Skeletal muscle satellite cell (primary cell): Measurements from ENCODE around the gene ZNF561. TPM values are rescaled to one million over a fixed set of nuclear protein-coding genes. Genes with fewer than 3 reads are reported as not detected.
A peak's percentile ranks its signal among the peaks of the same experiment; 100 is the strongest.
"Not testable (repeated sequence)": the region's sequence is repeated elsewhere in the genome, so short reads cannot be mapped to it uniquely, and the experiment has no call there.

ENCODE experiments used
- H3K27me3 ChIP-seq: 2 replicates; pipeline ENCODE4 v1.7.0; 2013; ENCODE audit warnings: low read length; ENCODE audit not compliant: control insufficient read depth, insufficient read depth
- H3K36me3 ChIP-seq: 2 replicates; pipeline ENCODE4 v1.7.0; 2013; ENCODE audit warnings: mild to moderate bottlenecking, control low read depth, low read length; ENCODE audit not compliant: insufficient read depth
- H3K4me1 ChIP-seq: 2 replicates; pipeline ENCODE4 v1.7.0; 2013; ENCODE audit warnings: low read length; ENCODE audit not compliant: control insufficient read depth, insufficient read depth
- H3K4me2 ChIP-seq: 2 replicates; pipeline ENCODE4 v1.7.0; 2013; ENCODE audit warnings: mild to moderate bottlenecking, low read length
- H3K4me3 ChIP-seq: 2 replicates; pipeline ENCODE4 v1.7.0; 2013; ENCODE audit warnings: low read length
- H3K9ac ChIP-seq: 2 replicates; pipeline ENCODE4 v1.7.0; 2013; ENCODE audit warnings: mild to moderate bottlenecking, low read depth, low read length, moderate library complexity
- H3K9me3 ChIP-seq: replicated peaks from 2 replicates; pipeline ENCODE4 v1.7.0; 2013; ENCODE audit warnings: mild to moderate bottlenecking, control low read depth, low read length
- total RNA-seq: library from RNA; depleted of rRNA; stranded (reverse); fragments of >200 nt; gene quantifications from 2 replicates; pipeline ENCODE4 v1.2.3, GENCODE V29; 2012; rRNA removed

ZNF561 gene
- 23.4 and 25.1 TPM in 2 replicates for total RNA-seq

- Histone ChIP-seq H3K9ac (peak within 1 kb of the TSS; percentile 94), H3K27me3 (no peaks in the 10 kb centered on the region), H3K9me3 (no peaks in the 10 kb centered on the region), H3K4me1 (no peaks in the 10 kb centered on the region), H3K4me2 (peak within 1 kb of the TSS; percentile 87), H3K36me3 (peaks cover 25% of the 10 kb centered on the region), H3K4me3 (peak within 1 kb of the TSS; percentile 88)
Measured at GRCh38 chr19:9621156-9622037, at the start of gene ZNF561. Gene ZNF561, minus strand, starts transcription at chr19:9621232. Its CDS starts 1,776 bp downstream, at chr19:9619456.

- Histone ChIP-seq H3K36me3 (peaks cover 45% of the 10 kb centered on the region), H3K4me2 (no peak overlapping the region), H3K4me1 (no peaks in the 10 kb centered on the region), H3K9ac (no peak overlapping the region), H3K27me3 (no peaks in the 10 kb centered on the region), H3K4me3 (no peak overlapping the region), H3K9me3 (peaks cover 13% of the 10 kb centered on the region)
Measured at GRCh38 chr19:9668544-9668943, 47.5 kb upstream of the ZNF561 start.

- Histone ChIP-seq H3K36me3 (peaks cover 40% of the 10 kb centered on the region), H3K9ac (no peak overlapping the region), H3K4me1 (no peaks in the 10 kb centered on the region), H3K4me2 (no peak overlapping the region), H3K4me3 (no peak overlapping the region), H3K9me3 (peaks cover 7% of the 10 kb centered on the region), H3K27me3 (no peaks in the 10 kb centered on the region)
Measured at GRCh38 chr19:9667898-9668297, 46.9 kb upstream of the ZNF561 start.

GRCh38 chr19:9658769-9659168 lies 37.7 kb upstream of the ZNF561 start:
- no peak overlapping the region for H3K4me3 ChIP-seq
- H3K9me3 ChIP-seq = peaks cover 12% of the 10 kb centered on the region
- peaks cover 14% of the 10 kb centered on the region for H3K4me1 ChIP-seq
- H3K4me2 ChIP-seq = no peak overlapping the region
- H3K27me3 ChIP-seq = no peaks in the 10 kb centered on the region
- no peak overlapping the region for H3K9ac ChIP-seq
- peaks cover 36% of the 10 kb centered on the region for H3K36me3 ChIP-seq

- Histone ChIP-seq H3K36me3 (peaks cover 69% of the 10 kb centered on the region), H3K9me3 (peaks cover 31% of the 10 kb centered on the region), H3K4me1 (peaks cover 14% of the 10 kb centered on the region)
- not testable (repeated sequence) for H3K4me2 ChIP-seq, H3K4me3 ChIP-seq, H3K9ac ChIP-seq, H3K27me3 ChIP-seq
Measured at GRCh38 chr19:9653066-9653555, 32.1 kb upstream of the ZNF561 start.

- H3K27me3 ChIP-seq, H3K4me1 ChIP-seq, H3K4me3 ChIP-seq, H3K9ac ChIP-seq, H3K4me2 ChIP-seq: not testable (repeated sequence)
- Histone ChIP-seq H3K36me3 (peaks cover 66% of the 10 kb centered on the region), H3K9me3 (peaks cover 31% of the 10 kb centered on the region)
Measured at GRCh38 chr19:9651464-9651863, 30.4 kb upstream of the ZNF561 start.

GRCh38 chr19:9650345-9650744 lies 29.3 kb upstream of the ZNF561 start:
- Histone ChIP-seq H3K36me3 (peaks cover 59% of the 10 kb centered on the region), H3K27me3 (no peaks in the 10 kb centered on the region), H3K4me1 (no peaks in the 10 kb centered on the region), H3K9ac (no peak overlapping the region), H3K4me3 (no peak overlapping the region), H3K9me3 (peaks cover 28% of the 10 kb centered on the region), H3K4me2 (no peak overlapping the region)

- no peaks in the 10 kb centered on the region for H3K4me1 ChIP-seq
- H3K36me3 ChIP-seq = peaks cover 18% of the 10 kb centered on the region
- no peak overlapping the region for H3K9ac ChIP-seq
- no peaks in the 10 kb centered on the region for H3K9me3 ChIP-seq
- no peaks in the 10 kb centered on the region for H3K27me3 ChIP-seq
- no peak overlapping the region for H3K4me2 ChIP-seq
- no peak overlapping the region for H3K4me3 ChIP-seq
Measured at GRCh38 chr19:9645472-9645871, 24.4 kb upstream of the ZNF561 start.

- Histone ChIP-seq H3K27me3 (no peaks in the 10 kb centered on the region), H3K4me1 (no peaks in the 10 kb centered on the region), H3K36me3 (peaks cover 15% of the 10 kb centered on the region), H3K9me3 (no peaks in the 10 kb centered on the region), H3K4me3 (no peak overlapping the region), H3K4me2 (no peak overlapping the region), H3K9ac (no peak overlapping the region)
Measured at GRCh38 chr19:9644472-9644871, 23.4 kb upstream of the ZNF561 start.

GRCh38 chr19:9641810-9642209 lies 20.8 kb upstream of the ZNF561 start:
- H3K27me3 ChIP-seq = no peaks in the 10 kb centered on the region
- H3K4me3 ChIP-seq = no peak overlapping the region
- no peak overlapping the region for H3K9ac ChIP-seq
- no peak overlapping the region for H3K4me2 ChIP-seq
- peaks cover 10% of the 10 kb centered on the region for H3K36me3 ChIP-seq
- no peaks in the 10 kb centered on the region for H3K4me1 ChIP-seq
- no peaks in the 10 kb centered on the region for H3K9me3 ChIP-seq

- H3K9me3 ChIP-seq = no peaks in the 10 kb centered on the region
- H3K4me2 ChIP-seq = no peak overlapping the region
- H3K4me1 ChIP-seq = no peaks in the 10 kb centered on the region
- no peak overlapping the region for H3K4me3 ChIP-seq
- peaks cover 10% of the 10 kb centered on the region for H3K36me3 ChIP-seq
- no peak overlapping the region for H3K9ac ChIP-seq
- no peaks in the 10 kb centered on the region for H3K27me3 ChIP-seq
Measured at GRCh38 chr19:9640956-9641355, 19.9 kb upstream of the ZNF561 start.

GRCh38 chr19:9636018-9636417 lies 15.0 kb upstream of the ZNF561 start:
- Histone ChIP-seq H3K27me3 (no peaks in the 10 kb centered on the region), H3K36me3 (peaks cover 18% of the 10 kb centered on the region), H3K9ac (no peak overlapping the region), H3K9me3 (no peaks in the 10 kb centered on the region), H3K4me2 (no peak overlapping the region), H3K4me1 (no peaks in the 10 kb centered on the region), H3K4me3 (no peak overlapping the region)
